ENCODE results near the gene FGD6.

DNA sequence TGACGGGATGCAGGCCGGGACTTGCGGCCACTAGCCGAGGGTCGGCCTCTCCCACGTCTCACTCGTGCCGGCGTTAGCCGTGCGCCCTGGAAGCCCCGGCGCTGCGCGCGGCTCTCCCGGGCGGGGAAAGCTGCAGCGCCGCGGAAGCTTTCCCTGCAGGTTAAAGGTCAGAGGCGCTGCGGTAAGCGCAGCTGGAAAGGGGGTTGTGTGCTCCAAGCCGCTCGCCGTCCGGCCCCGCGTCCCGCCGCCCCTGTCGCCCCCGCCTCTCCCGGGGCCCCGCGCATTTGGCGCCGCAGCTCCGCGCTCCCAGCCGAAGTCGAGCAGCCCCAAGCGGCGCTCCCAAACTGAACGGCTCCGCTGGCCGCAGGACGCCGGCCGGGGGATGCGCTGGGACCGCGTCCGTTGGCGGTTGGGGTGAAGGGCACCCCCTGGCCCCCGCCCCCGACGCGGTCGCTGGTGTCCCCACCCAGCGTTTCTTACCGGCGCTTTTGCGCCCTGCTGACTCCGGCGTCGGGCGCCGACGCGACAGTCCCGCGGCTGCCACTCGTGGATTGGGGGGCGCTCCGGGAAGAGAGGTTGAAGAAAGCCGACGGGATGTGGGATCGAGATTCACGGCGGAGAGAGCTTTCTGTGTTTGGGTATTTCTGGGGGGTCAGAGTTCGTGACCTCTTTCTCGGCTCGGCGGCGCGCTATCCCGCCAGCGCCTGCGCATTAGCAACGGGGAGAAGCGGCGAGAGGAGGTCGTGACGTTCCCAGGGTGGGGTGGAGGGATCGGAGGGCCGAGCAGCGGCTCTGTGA lies 144.2 kb downstream of the FGD6 start, which contains the start of gene NR2C1:
- TF ChIP-seq, protein P1, sequence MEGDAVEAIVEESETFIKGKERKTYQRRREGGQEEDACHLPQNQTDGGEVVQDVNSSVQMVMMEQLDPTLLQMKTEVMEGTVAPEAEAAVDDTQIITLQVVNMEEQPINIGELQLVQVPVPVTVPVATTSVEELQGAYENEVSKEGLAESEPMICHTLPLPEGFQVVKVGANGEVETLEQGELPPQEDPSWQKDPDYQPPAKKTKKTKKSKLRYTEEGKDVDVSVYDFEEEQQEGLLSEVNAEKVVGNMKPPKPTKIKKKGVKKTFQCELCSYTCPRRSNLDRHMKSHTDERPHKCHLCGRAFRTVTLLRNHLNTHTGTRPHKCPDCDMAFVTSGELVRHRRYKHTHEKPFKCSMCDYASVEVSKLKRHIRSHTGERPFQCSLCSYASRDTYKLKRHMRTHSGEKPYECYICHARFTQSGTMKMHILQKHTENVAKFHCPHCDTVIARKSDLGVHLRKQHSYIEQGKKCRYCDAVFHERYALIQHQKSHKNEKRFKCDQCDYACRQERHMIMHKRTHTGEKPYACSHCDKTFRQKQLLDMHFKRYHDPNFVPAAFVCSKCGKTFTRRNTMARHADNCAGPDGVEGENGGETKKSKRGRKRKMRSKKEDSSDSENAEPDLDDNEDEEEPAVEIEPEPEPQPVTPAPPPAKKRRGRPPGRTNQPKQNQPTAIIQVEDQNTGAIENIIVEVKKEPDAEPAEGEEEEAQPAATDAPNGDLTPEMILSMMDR (IDR thresholded peaks at IDR 0.05), result no peak
- TF ChIP-seq POLR2AphosphoS5 (IDR thresholded peaks at IDR 0.05) (peak; percentile 67 to 79 (median 72)), POLR2A (IDR thresholded peaks at IDR 0.05) (peak in 1 of 2 donors; percentile 8)

Measured in sigmoid colon (tissue), 4 donors.